HCT116 (cell line): Measurements from ENCODE around the gene AKAP11. TPM values are rescaled to one million over a fixed set of nuclear protein-coding genes. Genes with fewer than 3 reads are reported as not detected.

Source experiments
- ATAC-seq: fragments of 200-7000 bp; cut with Tn5 transposase; 2 replicates; pipeline ENCODE4 v1.9.1; 2020; ENCODE audit warnings: mild to moderate bottlenecking, moderate library complexity
- Bru-seq: library from RNA; stranded (reverse); fragments of 400-500 nt; gene quantifications from one replicate; lab custom pipeline; 2021; lab: Mats Ljungman, UMichigan
- BruChase-seq, 2 experiments: library from RNA; stranded (reverse); fragments of 400-500 nt; gene quantifications; one replicate each; lab custom pipeline; 2021; lab: Mats Ljungman, UMichigan
- BruUV-seq: library from RNA; stranded (reverse); fragments of 400-500 nt; replicated peaks from 2 replicates; lab custom pipeline; 2021; lab: Mats Ljungman, UMichigan
- CTCF ChIA-PET: fragments of 300-600 bp; sonication (Branson Sonifier 250); formaldehyde crosslinking; loops from one replicate; lab custom pipeline; 2021; ENCODE audit warnings: antibody characterized with exemption; lab: Charles Lee
- POLR2A ChIA-PET: fragments of 300-600, 350-600 bp; sonication (Branson Sonifier 250); formaldehyde crosslinking; loops from one replicate; lab custom pipeline; 2021; ENCODE audit warnings: antibody characterized with exemption; lab: Charles Lee
- RAD21 ChIA-PET, 2 experiments: fragments of 300-600 bp; sonication (Branson Sonifier 250); formaldehyde crosslinking; loops; one replicate each; lab custom pipeline; 2023; ENCODE audit warnings: low total read pairs in 2 of 2; ENCODE audit not compliant: uncharacterized antibody in 2 of 2, unreplicated experiment in 2 of 2, low non-redundant PET in 1 of 2; lab: Charles Lee
- DNase-seq: peaks from one replicate; pipeline ENCODE4 v3.0.0-alpha.2; 2010; ENCODE audit warnings: low read depth, low spot score
- H2AFZ ChIP-seq: fragments of 200-600 bp; shearing (Covaris generic), sonication (generic); 2 replicates; pipeline ENCODE4 v1.6.1; 2017; ENCODE audit warnings: low read depth, mixed run types, mixed read lengths, antibody characterized with exemption, low read length; ENCODE audit not compliant: poor library complexity, severe bottlenecking
- H3K27ac ChIP-seq: 2 replicates; pipeline ENCODE4 v1.5.1; 2012; ENCODE audit warnings: low read depth, low read length
- H3K27me3 ChIP-seq: fragments of 200-600 bp; sonication (generic); 2 replicates; pipeline ENCODE4 v1.6.1; 2016; ENCODE audit warnings: mixed run types, low read length, mixed read lengths; ENCODE audit not compliant: insufficient read depth
- H3K36me3 ChIP-seq, 2 experiments: fragments of 200-500 bp in 1 of 2; fragments of 200-600 bp in 1 of 2; sonication (Bioruptor generic) in 1 of 2; sonication (generic) in 1 of 2; 2 replicates each; pipeline versions ENCODE4 v1.5.1 to v1.6.1; 2014 to 2016; ENCODE audit warnings: low read length in 2 of 2, inconsistent platforms in 1 of 2, mixed read lengths in 1 of 2, mixed run types in 1 of 2; ENCODE audit not compliant: insufficient read depth in 2 of 2, control insufficient read depth in 1 of 2
- H3K4me1 ChIP-seq, 2 experiments: fragments of 200-600 bp in 1 of 2; sonication (generic) in 1 of 2; 2 replicates each; pipeline versions ENCODE4 v1.5.1 to v1.6.1; 2012 to 2017; ENCODE audit warnings: low read length in 2 of 2, inconsistent platforms in 1 of 2, mild to moderate bottlenecking in 1 of 2, mixed read lengths in 1 of 2, mixed run types in 1 of 2, moderate library complexity in 1 of 2; ENCODE audit not compliant: insufficient read depth in 2 of 2, control insufficient read depth in 1 of 2
- H3K4me2 ChIP-seq: fragments of 200-600 bp; sonication (generic); 2 replicates; pipeline ENCODE4 v1.6.1; 2017; ENCODE audit warnings: mixed run types, low read length, mixed read lengths
- H3K4me3 ChIP-seq, 2 experiments: fragments of 200-600 bp in 1 of 2; sonication (generic) in 1 of 2; replicated peaks in 1 of 2; 2 replicates each; pipeline ENCODE4 v1.5.1; 2011 to 2016; ENCODE audit warnings: low read length in 2 of 2, control low read depth in 1 of 2, low read depth in 1 of 2, mild to moderate bottlenecking in 1 of 2, mixed read lengths in 1 of 2, mixed run types in 1 of 2
- H3K79me2 ChIP-seq: fragments of 200-600 bp; sonication (generic); 2 replicates; pipeline ENCODE4 v1.6.1; 2017; ENCODE audit warnings: mild to moderate bottlenecking, mixed run types, low read length, moderate library complexity, mixed read lengths; ENCODE audit not compliant: insufficient read depth
- H3K9ac ChIP-seq: fragments of 200-600 bp; sonication (generic); 2 replicates; pipeline ENCODE4 v1.6.1; 2016; ENCODE audit warnings: low read length, mixed read lengths
- H3K9me2 ChIP-seq: fragments of 200-600 bp; sonication (generic), shearing (Covaris generic); 2 replicates; pipeline ENCODE4 v1.6.1; 2017; ENCODE audit warnings: mixed run types, mild to moderate bottlenecking, moderate library complexity; ENCODE audit not compliant: insufficient read depth
- H3K9me3 ChIP-seq, 2 experiments: fragments of 200-500 bp in 1 of 2; fragments of 200-600 bp in 1 of 2; sonication (Bioruptor generic) in 1 of 2; sonication (generic) in 1 of 2; 2 replicates each; pipeline ENCODE4 v1.6.1; 2014 to 2017; ENCODE audit warnings: low read length in 2 of 2, mixed read lengths in 2 of 2, inconsistent platforms in 1 of 2, low read depth in 1 of 2, mild to moderate bottlenecking in 1 of 2, mixed run types in 1 of 2, moderate library complexity in 1 of 2; ENCODE audit not compliant: control insufficient read depth in 1 of 2, insufficient read depth in 1 of 2
- H4K20me1 ChIP-seq: fragments of 200-600 bp; sonication (generic), shearing (Covaris generic); 2 replicates; pipeline ENCODE4 v1.6.1; 2017; ENCODE audit warnings: mixed run types, mild to moderate bottlenecking, moderate library complexity; ENCODE audit not compliant: insufficient read depth
- ATF3 ChIP-seq: IDR thresholded peaks from 2 replicates; pipeline ENCODE4 v1.6.1; 2012
- CBX3 ChIP-seq: IDR thresholded peaks from 2 replicates; pipeline ENCODE4 v1.6.1; 2012; ENCODE audit warnings: low read depth
- EGR1 ChIP-seq: IDR thresholded peaks from 2 replicates; pipeline ENCODE4 v1.6.1; 2012; ENCODE audit warnings: low read depth
- ELF1 ChIP-seq: IDR thresholded peaks from 2 replicates; pipeline ENCODE4 v1.6.1; 2012; ENCODE audit warnings: low read depth, borderline replicate concordance
- EZH2 ChIP-seq: fragments of 200-600 bp; sonication (generic); IDR thresholded peaks from 2 replicates; pipeline ENCODE4 v1.6.1; 2017; ENCODE audit warnings: antibody characterized with exemption, mixed run types
- EZH2phosphoT487 ChIP-seq: fragments of 200-600 bp; IDR thresholded peaks from 2 replicates; pipeline ENCODE4 v1.6.1; 2018; ENCODE audit warnings: antibody characterized with exemption, borderline replicate concordance
- FOSL1 ChIP-seq: IDR thresholded peaks from 2 replicates; pipeline ENCODE4 v1.6.1; 2012; ENCODE audit warnings: low read depth
- JUND ChIP-seq: IDR thresholded peaks from 2 replicates; pipeline ENCODE4 v1.6.1; 2012
- POLR2A ChIP-seq: IDR thresholded peaks from 2 replicates; pipeline ENCODE4 v1.7.0; 2011; ENCODE audit warnings: borderline replicate concordance; ENCODE audit not compliant: insufficient read depth, insufficient read length; ENCODE audit errors: extremely low read depth
- POLR2AphosphoS5 ChIP-seq: IDR thresholded peaks from 2 replicates; pipeline ENCODE4 v1.6.1; 2011; ENCODE audit warnings: mild to moderate bottlenecking, low read depth, low read length, moderate library complexity
- RAD21 ChIP-seq: IDR thresholded peaks from 2 replicates; pipeline ENCODE4 v1.6.1; 2012; ENCODE audit warnings: low read depth, mild to moderate bottlenecking
- REST ChIP-seq: IDR thresholded peaks from 2 replicates; pipeline ENCODE4 v1.6.1; 2012; ENCODE audit warnings: low read depth
- SIN3A ChIP-seq: IDR thresholded peaks from 2 replicates; pipeline ENCODE4 v1.6.1; 2012; ENCODE audit warnings: low read depth
- SRF ChIP-seq: IDR thresholded peaks from 2 replicates; pipeline ENCODE4 v1.6.1; 2012; ENCODE audit warnings: low read depth
- ZFX ChIP-seq: fragments of 450-650 bp; IDR thresholded peaks from 2 replicates; pipeline ENCODE4 v1.6.1; 2017
- ZNF274 ChIP-seq: fragments of 200-500 bp; sonication (Bioruptor generic); IDR thresholded peaks from 2 replicates; pipeline ENCODE4 v1.6.1; 2014; ENCODE audit warnings: mild to moderate bottlenecking, low read depth, low read length, inconsistent platforms
- intact Hi-C: fragments of 100-400 bp; cut with micrococcal nuclease; formaldehyde crosslinking; loops from 2 replicates; pipeline ENCODE4 v1.10.0; 2022
- long read RNA-seq: library from polyadenylated mRNA; unstranded; transcript quantifications from one replicate; pipeline ENCODE4 v2.0.0, GENCODE V29; 2021; ENCODE audit not compliant: unreplicated experiment
- polyA plus RNA-seq: library from polyadenylated mRNA; unstranded; fragments of >200 nt; gene quantifications from 2 replicates; pipeline ENCODE4 v1.2.1, GENCODE V29; 2012; ENCODE audit warnings: missing spikeins
- total RNA-seq: library from RNA; stranded (reverse); gene quantifications from one replicate; pipeline ENCODE4 v1.2.1, GENCODE V29; 2021; ENCODE audit not compliant: unreplicated experiment

AKAP11 gene
- 21.7 TPM for total RNA-seq
- 3.9 and 5.6 TPM in 2 replicates for polyA plus RNA-seq
- Bru-seq, nascent RNA: percentile 81 among the genes with signal in this experiment
- percentile 95 among the genes with signal in this experiment for BruChase-seq, experiment 1, labeled RNA remaining after a 6-hour chase
- BruChase-seq, experiment 2, labeled RNA remaining after a 2-hour chase: percentile 93 among the genes with signal in this experiment
- long read RNA-seq, partial matches to known transcripts: 2 of 5 reads
- long read RNA-seq, other reads (novel, unspliced or antisense): 3 of 5 reads

- peak within 1 kb of the TSS; percentile 67 for H2AFZ ChIP-seq
- TF ChIP-seq CBX3: no peak
- TF ChIP-seq RAD21: no peak
- TF ChIP-seq ATF3: no peak
- TF ChIP-seq POLR2A: peak; percentile 25
- no peak for TF ChIP-seq SIN3A
- TF ChIP-seq POLR2AphosphoS5: no peak; the same call in 1 of the 2 replicates
- TF ChIP-seq ZFX: peak; percentile 52; the same call in 1 of the 2 replicates
- CTCF ChIA-PET: interaction anchor here (0.6 kb wide), 1 partner anchor 604 kb away, joined by 4 read pairs; no protein-coding TSS in a partner anchor
- RAD21 ChIA-PET: interaction anchor here in 1 of 2 experiments (0.7 kb wide), 1 partner anchor 205 kb away, joined by 4 read pairs; no protein-coding TSS in a partner anchor
- H3K4me3 ChIP-seq: peak within 1 kb of the TSS; percentile 70 to 90
- ATAC-seq (peak; percentile 51), DNase-seq (no peak)
- peak within 1 kb of the TSS; percentile 78 for H3K9ac ChIP-seq
- H3K27me3 ChIP-seq: no peaks in the 10 kb centered on the region
- H3K9me2 ChIP-seq: no peaks in the 10 kb centered on the region
- peak within 1 kb of the TSS; percentile 91 for H3K4me2 ChIP-seq
- BruUV-seq: no TSS peak
- no peaks in the 10 kb centered on the region for H4K20me1 ChIP-seq
- H3K4me1 ChIP-seq: peaks cover 11 to 24% of the 10 kb centered on the region in 2 experiments
- H3K36me3 ChIP-seq: no peaks in the 10 kb centered on the region
- intact Hi-C loops: no loop called here
- no peaks in the 10 kb centered on the region for H3K9me3 ChIP-seq
- peaks cover 24% of the 10 kb centered on the region for H3K79me2 ChIP-seq
- POLR2A ChIA-PET: no interaction called here
- H3K27ac ChIP-seq: peak within 1 kb of the TSS; percentile 78
Observed at GRCh38 chr13:42272115-42272803, at the start of gene AKAP11. TSS of gene AKAP11 (plus strand) at chr13:42272152. CDS start at chr13:42286349, 14,197 bp downstream.

- Histone ChIP-seq H3K27ac (no peak overlapping the region), H3K4me2 (no peak overlapping the region), H4K20me1 (no peaks in the 10 kb centered on the region), H3K9me2 (no peaks in the 10 kb centered on the region), H3K4me3 (no peak overlapping the region), H3K79me2 (no peaks in the 10 kb centered on the region), H3K36me3 (no peaks in the 10 kb centered on the region), H3K4me1 (no peaks in the 10 kb centered on the region), H3K27me3 (no peaks in the 10 kb centered on the region), H3K9ac (no peak overlapping the region), H3K9me3 (no peaks in the 10 kb centered on the region), H2AFZ (no peak overlapping the region)
- POLR2A ChIA-PET: no interaction called here
- RAD21 ChIA-PET: no interaction called here
- intact Hi-C loops: no loop called here
- TF ChIP-seq FOSL1 (no peak), JUND (no peak), EZH2 (no peak), ZNF274 (no peak), REST (no peak), ATF3 (no peak), SIN3A (no peak), POLR2AphosphoS5 (no peak), ELF1 (no peak), EGR1 (no peak), EZH2phosphoT487 (no peak), SRF (no peak)
- ATAC-seq: no peak
- CTCF ChIA-PET: no interaction called here
- no peak for DNase-seq
- BruUV-seq: no TSS peak
Observed at GRCh38 chr13:42223681-42224080, 48.3 kb upstream of the AKAP11 start.
